H1 (cell line): Measurements from ENCODE around the gene KLHL29. TPM values are rescaled to one million over a fixed set of nuclear protein-coding genes. Genes with fewer than 3 reads are reported as not detected.

Experiments used
- ATF2 ChIP-seq: IDR thresholded peaks from 2 replicates; pipeline ENCODE4 v1.6.1; 2012; ENCODE audit warnings: low read length, inconsistent platforms
- JUN ChIP-seq: IDR thresholded peaks from 2 replicates; pipeline ENCODE4 v1.6.1; 2011; ENCODE audit warnings: low read depth, mild to moderate bottlenecking, improper control_type of control experiment, low read length
- RBBP5 ChIP-seq: IDR thresholded peaks from 2 replicates; pipeline ENCODE4 v1.7.1; 2012; ENCODE audit warnings: low read depth, mild to moderate bottlenecking, inconsistent platforms, low read length, moderate library complexity, borderline replicate concordance
- SP2 ChIP-seq: IDR thresholded peaks from 2 replicates; pipeline ENCODE4 v1.6.1; 2012; ENCODE audit warnings: mild to moderate bottlenecking, low read length, inconsistent platforms
- TAF1 ChIP-seq: IDR thresholded peaks from 2 replicates; pipeline ENCODE4 v1.6.1; 2011; ENCODE audit warnings: mild to moderate bottlenecking, low read depth, low read length
- polyA plus RNA-seq, 7 experiments: library from polyadenylated mRNA; depleted of rRNA in 3 of 7; stranded (reverse) in 5 of 7; unstranded in 2 of 7; fragments of >200 nt in 5 of 7; fragments of 200-250 nt in 2 of 7; gene quantifications; 1 replicate in 5 of 7; 2 replicates in 1 of 7; 4 replicates in 1 of 7; pipeline versions ENCODE4 v1.2.1 to v1.2.3, GENCODE V29; 2011 to 2013; ENCODE audit warnings: missing spikeins in 2 of 7, mixed read lengths in 2 of 7
- total RNA-seq: library from RNA; stranded (reverse); fragmentation: NEBNext Ultra II Directional; extraction: Animal tissue kit (Norgen Biotek cat#: 25700); gene quantifications from 2 replicates; pipeline ENCODE4 v1.2.1, GENCODE V29; 2021

KLHL29 gene
- total and polyA plus RNA-seq, 2 of the 8 experiments (the other 6 are each of a cell fraction or from before 2014, with no cell fraction given) = 1.1 to 4.7 TPM

DNA sequence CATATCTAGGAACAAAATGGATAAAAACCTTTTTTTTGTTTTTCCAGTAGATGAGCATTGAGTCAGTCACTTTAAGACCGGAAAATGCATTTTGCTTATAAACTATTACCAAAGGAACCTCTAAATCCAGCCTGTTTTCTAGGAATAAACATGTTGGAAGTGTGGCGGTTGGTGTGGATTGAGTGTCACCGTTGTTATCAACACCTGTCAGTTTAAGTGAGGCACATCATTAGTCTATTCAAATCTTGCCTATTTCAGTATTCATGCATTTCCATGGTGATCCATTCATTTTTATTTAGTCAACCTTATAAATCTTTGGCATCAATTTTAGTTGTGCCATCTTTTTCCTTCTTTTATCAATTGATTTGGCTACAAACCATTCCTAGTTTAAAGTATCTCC lies 3.3 kb downstream of the KLHL29 start (continued):
- TF ChIP-seq ATF2 = no peak
- no peak for TF ChIP-seq TAF1
- no peak for TF ChIP-seq JUN
- TF ChIP-seq RBBP5 = no peak
- TF ChIP-seq SP2 = no peak
